Hepatic stellate cell (primary cell): ENCODE data around the gene MAML1.

ENCODE experiments used
- DNase-seq: peaks from one replicate; pipeline ENCODE4 v3.0.0; 2011; ENCODE audit warnings: low spot score

MAML1 gene

DNA sequence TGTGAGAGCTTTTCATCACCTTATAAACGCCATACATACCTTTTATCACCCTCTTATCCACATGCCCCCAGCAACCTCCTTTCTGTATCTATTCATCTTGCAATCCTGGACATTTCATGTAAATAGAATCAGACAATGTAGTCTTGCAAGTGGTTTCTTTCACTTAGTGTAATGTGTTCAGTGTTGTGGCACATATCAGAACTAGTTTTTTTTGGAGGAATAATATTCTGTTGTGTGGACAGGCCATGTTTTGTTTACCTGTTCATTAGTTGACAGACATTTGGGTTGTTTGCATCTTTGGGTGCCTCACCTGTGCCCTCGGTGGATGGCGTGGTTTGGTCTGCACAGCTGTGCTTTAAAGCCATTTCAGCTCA lies 89.4 kb downstream of the MAML1 start:
- no peak for DNase-seq

GRCh38 chr5:179822444-179822990 lies 89.9 kb downstream of the MAML1 start:
- DNase-seq, result no peak

GRCh38 chr5:179823937-179824744 lies 91.5 kb downstream of the MAML1 start:
- no peak for DNase-seq

DNA sequence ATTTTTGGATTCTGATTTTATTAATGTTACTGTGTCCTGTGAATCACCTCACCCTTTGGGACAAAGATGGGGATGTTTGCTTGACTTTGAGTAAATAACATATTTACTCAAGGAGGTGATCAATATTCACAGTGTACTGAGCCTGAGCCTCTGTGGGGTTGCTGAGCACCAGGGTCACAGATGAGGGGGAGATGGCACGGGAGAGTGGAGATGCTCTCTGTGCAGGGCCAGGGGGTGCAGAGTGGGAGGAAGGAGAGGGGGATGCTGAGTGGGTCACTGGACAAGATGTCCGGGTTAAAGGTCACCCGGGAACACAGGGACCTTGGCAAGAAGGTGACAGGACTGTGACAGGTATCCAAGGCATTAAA lies 92.1 kb downstream of the MAML1 start:
- no peak for DNase-seq

DNA sequence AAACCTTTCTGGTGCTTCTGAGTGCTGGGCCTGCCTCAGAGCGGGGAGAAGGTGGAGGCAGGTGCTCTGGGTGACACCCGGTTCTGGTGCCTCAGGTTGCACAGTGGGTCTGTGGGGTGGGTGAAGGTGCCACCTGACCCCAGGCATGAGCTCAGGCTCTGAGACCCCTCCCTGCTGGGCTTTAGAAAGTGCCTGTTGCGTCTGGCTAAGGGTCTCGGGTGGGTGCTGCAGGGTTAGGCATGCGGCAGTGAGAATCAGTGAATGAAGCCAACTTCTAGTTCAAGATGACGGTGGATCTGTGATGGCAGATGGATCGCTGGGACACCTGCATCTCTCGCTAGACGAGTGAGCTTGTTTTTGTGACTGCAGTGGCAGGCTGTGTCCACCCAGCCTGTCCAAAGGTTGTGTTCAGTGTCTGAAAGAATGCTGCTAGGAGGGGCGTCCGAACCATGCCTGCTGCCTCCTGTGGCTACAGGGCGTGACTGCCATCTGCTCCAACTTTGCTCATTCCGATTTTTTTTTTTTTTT lies 93.1 kb downstream of the MAML1 start:
- DNase-seq, result no peak
